ENCODE measurements around the gene RPGRIP1L. TPM values are rescaled to one million over a fixed set of nuclear protein-coding genes. Genes with fewer than 3 reads are reported as not detected.

The RPGRIP1L gene
- total RNA-seq, 4 donors from 2014 or later, result 1.2 to 6.1 (median 2.3) TPM

DNA sequence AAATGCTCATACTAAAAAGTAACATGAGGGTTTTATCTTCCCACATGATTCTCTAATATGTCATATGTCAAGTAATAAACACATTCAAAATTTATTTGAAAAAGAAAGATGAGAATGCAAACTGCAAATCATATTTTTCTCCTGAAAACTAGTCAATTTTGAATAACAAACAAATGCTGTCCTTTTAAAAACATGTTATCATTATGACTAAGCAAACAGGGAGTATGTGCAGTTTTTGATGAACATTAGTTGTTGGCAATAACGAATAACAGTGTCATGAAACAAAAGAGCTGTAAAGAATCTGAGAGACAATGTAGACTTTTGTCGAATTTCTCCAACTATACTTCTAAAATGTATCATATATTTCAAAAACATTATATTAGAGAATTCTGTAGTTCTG is 34.8 kb downstream of the RPGRIP1L start:
- no peak for DNase-seq (ENCODE audit: low spot score in 2 of 2)
- WGBS, 2 donors, result 67 to 72% methylated on average over 2 of the region's 2 CpGs
- TF ChIP-seq, protein P1, sequence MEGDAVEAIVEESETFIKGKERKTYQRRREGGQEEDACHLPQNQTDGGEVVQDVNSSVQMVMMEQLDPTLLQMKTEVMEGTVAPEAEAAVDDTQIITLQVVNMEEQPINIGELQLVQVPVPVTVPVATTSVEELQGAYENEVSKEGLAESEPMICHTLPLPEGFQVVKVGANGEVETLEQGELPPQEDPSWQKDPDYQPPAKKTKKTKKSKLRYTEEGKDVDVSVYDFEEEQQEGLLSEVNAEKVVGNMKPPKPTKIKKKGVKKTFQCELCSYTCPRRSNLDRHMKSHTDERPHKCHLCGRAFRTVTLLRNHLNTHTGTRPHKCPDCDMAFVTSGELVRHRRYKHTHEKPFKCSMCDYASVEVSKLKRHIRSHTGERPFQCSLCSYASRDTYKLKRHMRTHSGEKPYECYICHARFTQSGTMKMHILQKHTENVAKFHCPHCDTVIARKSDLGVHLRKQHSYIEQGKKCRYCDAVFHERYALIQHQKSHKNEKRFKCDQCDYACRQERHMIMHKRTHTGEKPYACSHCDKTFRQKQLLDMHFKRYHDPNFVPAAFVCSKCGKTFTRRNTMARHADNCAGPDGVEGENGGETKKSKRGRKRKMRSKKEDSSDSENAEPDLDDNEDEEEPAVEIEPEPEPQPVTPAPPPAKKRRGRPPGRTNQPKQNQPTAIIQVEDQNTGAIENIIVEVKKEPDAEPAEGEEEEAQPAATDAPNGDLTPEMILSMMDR (IDR thresholded peaks at IDR 0.05), result no peak
- no peak for TF ChIP-seq POLR2A (IDR thresholded peaks at IDR 0.05)
- intact Hi-C loops (cut with DNase I; ENCODE audit: low total_unique reads), result no loop called here
- no peak overlapping the region for H3K4me3 ChIP-seq (ENCODE audit: low read depth, poor library complexity, severe bottlenecking)

DNA sequence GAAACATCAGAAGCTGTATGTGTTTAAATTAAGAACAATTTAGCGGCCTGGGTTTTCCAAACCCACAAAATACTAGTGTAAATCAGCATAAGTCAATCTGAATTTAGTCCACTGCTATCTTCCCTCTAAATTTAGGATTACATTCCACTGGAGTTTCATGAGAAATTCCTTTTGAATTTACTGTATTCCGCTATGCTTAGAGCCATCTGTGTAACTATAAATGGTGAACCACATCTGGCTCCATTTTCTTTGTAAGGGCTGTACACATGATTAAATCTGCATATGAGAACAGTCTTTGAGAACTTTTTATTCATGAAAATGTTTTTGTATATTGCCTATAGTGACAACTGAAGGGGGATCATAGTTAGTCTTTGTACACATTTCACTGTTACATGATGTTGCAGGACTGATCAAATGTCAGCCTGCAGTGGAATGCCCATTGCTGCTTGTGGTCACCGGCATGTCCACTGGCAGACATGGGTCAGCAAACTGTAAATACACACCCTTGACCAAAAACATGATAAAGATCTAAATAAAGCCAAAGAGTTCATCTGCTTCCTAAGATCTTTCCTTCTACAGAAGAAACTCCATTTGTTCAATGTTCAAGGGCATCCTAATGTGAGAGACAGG is 36.8 kb downstream of the RPGRIP1L start:
- no peak overlapping the region for H3K4me3 ChIP-seq (ENCODE audit: low read depth, poor library complexity, severe bottlenecking)
- WGBS, 2 donors, result 77 to 83% methylated on average over 3 of the region's 3 CpGs
- intact Hi-C loops (cut with DNase I; ENCODE audit: low total_unique reads), result no loop called here
- no peak for DNase-seq (ENCODE audit: low spot score in 2 of 2)
- TF ChIP-seq POLR2A (IDR thresholded peaks at IDR 0.05), result no peak
- TF ChIP-seq, protein P1 (IDR thresholded peaks at IDR 0.05), result no peak

GRCh38 chr16:53664724-53665345 is 38.8 kb downstream of the RPGRIP1L start:
- intact Hi-C loops (cut with DNase I; ENCODE audit: low total_unique reads), result no loop called here
- no peak for TF ChIP-seq POLR2A (IDR thresholded peaks at IDR 0.05)
- TF ChIP-seq, protein P1 (IDR thresholded peaks at IDR 0.05), result no peak
- no peak overlapping the region for H3K4me3 ChIP-seq (ENCODE audit: low read depth, poor library complexity, severe bottlenecking)
- DNase-seq (ENCODE audit: low spot score in 2 of 2), result peak in 1 of 2 donors; percentile 61
- WGBS, 2 donors, result 49 to 54% methylated on average over 7 of the region's 7 CpGs

DNA sequence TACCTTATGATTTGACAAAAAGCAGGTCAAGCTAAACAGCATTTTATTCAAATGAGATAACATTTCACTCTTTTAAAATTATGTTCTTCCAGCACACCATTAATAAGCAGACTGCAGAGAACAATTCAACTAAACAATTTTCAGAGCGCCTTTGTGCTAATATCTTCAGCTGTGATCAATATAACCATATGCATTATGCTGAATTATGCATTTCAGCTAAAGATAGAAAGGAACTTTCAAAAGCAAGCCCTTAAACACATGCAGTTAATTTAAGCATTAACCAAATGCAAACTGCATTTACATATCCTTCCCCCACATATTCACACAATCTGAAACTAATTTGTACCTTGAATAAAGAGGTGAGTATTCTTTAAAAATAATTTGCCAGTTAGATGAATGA is 41.6 kb downstream of the RPGRIP1L start:
- 69 to 82% methylated on average over 1 of the region's 1 CpG for WGBS, 2 donors
- no peak for DNase-seq (ENCODE audit: low spot score in 2 of 2)
- H3K4me3 ChIP-seq (ENCODE audit: low read depth, poor library complexity, severe bottlenecking), result no peak overlapping the region
- no peak for TF ChIP-seq POLR2A (IDR thresholded peaks at IDR 0.05)
- TF ChIP-seq, protein P1 (IDR thresholded peaks at IDR 0.05), result no peak
- intact Hi-C loops (cut with DNase I; ENCODE audit: low total_unique reads), result no loop called here

GRCh38 chr16:53654946-53655345 is 48.7 kb downstream of the RPGRIP1L start:
- H3K4me3 ChIP-seq (ENCODE audit: low read depth, poor library complexity, severe bottlenecking), result no peak overlapping the region
- DNase-seq (ENCODE audit: low spot score in 2 of 2), result no peak
- intact Hi-C loops (cut with DNase I; ENCODE audit: low total_unique reads), result no loop called here
- WGBS, 2 donors, result 84 to 89% methylated on average over 2 of the region's 2 CpGs
- TF ChIP-seq POLR2A (IDR thresholded peaks at IDR 0.05), result no peak
- TF ChIP-seq, protein P1 (IDR thresholded peaks at IDR 0.05), result no peak

Measured in lower leg skin (tissue), 4 donors.